Transverse colon (tissue), 4 donors: ENCODE results near the gene SPARC. TPM values are rescaled to one million over a fixed set of nuclear protein-coding genes. Genes with fewer than 3 reads are reported as not detected.

Experiments
- DNase-seq: peaks from one replicate; pipeline ENCODE4 v3.0.0-alpha.2; 2019
- H3K27ac ChIP-seq, 4 donors: fragments of 200-600 bp; sonication (generic); 2 replicates each; pipeline ENCODE4 v1.5.1; 2016 to 2018; ENCODE audit warnings: inconsistent platforms in 4 of 4
- H3K27me3 ChIP-seq: fragments of 200-600 bp; sonication (generic); 2 replicates; pipeline ENCODE4 v1.5.1; 2017; ENCODE audit warnings: inconsistent platforms
- H3K36me3 ChIP-seq, 4 donors: fragments of 200-600 bp; sonication (generic); 2 replicates each; pipeline ENCODE4 v1.5.1; 2017 to 2019; ENCODE audit warnings: inconsistent platforms in 4 of 4
- H3K4me1 ChIP-seq, 4 donors: fragments of 200-600 bp; sonication (generic); 2 replicates each; pipeline ENCODE4 v1.5.1; 2017 to 2020; ENCODE audit warnings: inconsistent platforms in 4 of 4
- H3K4me3 ChIP-seq, 4 donors: fragments of 200-600 bp; sonication (generic); 1 replicate in 1 of 4; 2 replicates in 3 of 4; pipeline versions ENCODE4 v1.5.1 to v1.6.1; 2017 to 2019; ENCODE audit warnings: inconsistent platforms in 4 of 4
- H3K9me3 ChIP-seq, 2 donors: fragments of 200-600 bp; sonication (generic); 2 replicates each; pipeline ENCODE4 v1.5.1; 2017 to 2019; ENCODE audit warnings: inconsistent platforms in 2 of 2
- EP300 ChIP-seq: sonication (generic); formaldehyde crosslinking; IDR thresholded peaks from one replicate; pipeline ENCODE4 v1.6.1; 2017; ENCODE audit warnings: antibody characterized with exemption, low read depth
- POLR2A ChIP-seq: fragments of 450-650 bp; IDR thresholded peaks from one replicate; pipeline ENCODE4 v1.6.1; 2016; ENCODE audit warnings: antibody characterized with exemption, mild to moderate bottlenecking, moderate library complexity
- POLR2AphosphoS5 ChIP-seq, 3 donors: sonication (generic); formaldehyde crosslinking; IDR thresholded peaks; one replicate each; pipeline ENCODE4 v1.6.1; 2016; ENCODE audit warnings: antibody characterized with exemption in 3 of 3
- WGBS, 2 donors: methylation state at CpG; one replicate each; pipeline ENCODE4 v1.1.5; 2018; ENCODE audit warnings: low coverage in 1 of 2; 5-methylcytosine and 5-hydroxymethylcytosine counted together
- in situ Hi-C, 4 donors: fragments of 200-750 bp; cut with MboI; loops; one replicate each; pipeline versions ENCODE4 v1.15.0 to v1.15.1; 2017; ENCODE audit warnings: low sequenced_read_pairs in 3 of 4, low pct_ligation_motif_present in 1 of 4, low pct_unique_long_range_greater_than_20kb in 1 of 4
- intact Hi-C: fragments of 100-400 bp; cut with DNase I; formaldehyde crosslinking; loops from one replicate; pipeline ENCODE4 v1.15.1; 2023; ENCODE audit warnings: low total_unique reads
- total RNA-seq, 4 donors: library from RNA; depleted of rRNA; stranded (reverse); fragments of >200 nt; gene quantifications; one replicate each; pipeline ENCODE4 v1.1.0, GENCODE V29; 2016
- TF ChIP-seq, protein P1 (sequence below), 5 experiments: fragments of 200-600 bp in 3 of 5; fragments of 450-650 bp in 2 of 5; sonication (generic) in 3 of 5; IDR thresholded peaks; 1 replicate in 2 of 5; 2 replicates in 3 of 5; pipeline ENCODE4 v1.5.1; 2016 to 2017; ENCODE audit warnings: antibody characterized with exemption in 5 of 5, inconsistent platforms in 3 of 5, mild to moderate bottlenecking in 2 of 5, moderate library complexity in 1 of 5

SPARC gene
- total RNA-seq, 4 donors from 2014 or later = 47.9 to 267 (median 85.1) TPM

DNA sequence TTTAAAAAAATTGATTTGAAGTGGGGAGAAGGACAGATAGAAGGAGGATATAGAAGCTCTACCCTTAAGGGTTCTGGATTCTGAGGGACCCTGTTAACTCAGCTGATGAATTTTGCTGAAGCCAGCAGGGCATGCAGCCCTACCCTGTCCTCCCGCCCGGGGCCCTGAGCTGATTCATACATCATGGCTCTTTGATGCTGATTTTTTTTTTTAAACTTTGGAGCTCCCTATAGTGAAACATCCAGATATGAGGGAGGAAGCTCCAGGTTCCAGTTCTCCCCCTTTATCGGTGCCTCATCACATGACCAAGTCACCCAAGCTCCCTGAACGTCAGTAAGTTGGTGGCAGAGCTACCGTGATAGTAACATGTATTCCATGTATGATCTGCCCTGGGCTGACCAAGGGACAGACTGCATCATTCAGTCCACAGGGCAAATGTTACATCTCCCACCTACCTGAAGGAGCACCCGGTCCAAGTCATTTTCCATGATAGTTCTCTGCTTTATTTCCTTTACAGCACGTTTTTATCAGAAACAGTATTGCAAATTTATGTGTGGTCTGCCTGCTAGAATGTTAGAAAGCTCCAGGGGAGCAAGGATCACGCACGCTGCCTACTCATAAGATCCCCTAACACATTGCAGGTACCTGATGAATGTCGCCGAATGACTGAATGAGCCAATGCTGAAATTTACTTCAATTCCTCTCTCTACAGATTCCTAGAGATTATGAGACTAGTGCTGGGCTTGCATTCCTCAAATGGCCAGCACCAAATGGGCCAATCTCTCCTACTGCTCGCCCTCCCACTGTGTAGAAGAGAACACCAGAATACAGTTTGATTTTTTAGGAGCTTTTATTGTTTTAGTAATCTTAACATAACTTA is 25.9 kb downstream of the SPARC start:
- Histone ChIP-seq H3K27me3 (no peaks in the 10 kb centered on the region), H3K4me1 (peaks cover 6 to 29% (median 14%) of the 10 kb centered on the region in 4 donors), H3K4me3 (no peak overlapping the region), H3K9me3 (no peaks in the 10 kb centered on the region), H3K36me3 (no peaks in the 10 kb centered on the region), H3K27ac (peak overlapping the region in 2 of 4 donors; percentile 13 to 25)
- TF ChIP-seq POLR2A (no peak), POLR2AphosphoS5 (IDR thresholded peaks at IDR 0.05) (no peak), EP300 (no peak)
- TF ChIP-seq, protein P1, sequence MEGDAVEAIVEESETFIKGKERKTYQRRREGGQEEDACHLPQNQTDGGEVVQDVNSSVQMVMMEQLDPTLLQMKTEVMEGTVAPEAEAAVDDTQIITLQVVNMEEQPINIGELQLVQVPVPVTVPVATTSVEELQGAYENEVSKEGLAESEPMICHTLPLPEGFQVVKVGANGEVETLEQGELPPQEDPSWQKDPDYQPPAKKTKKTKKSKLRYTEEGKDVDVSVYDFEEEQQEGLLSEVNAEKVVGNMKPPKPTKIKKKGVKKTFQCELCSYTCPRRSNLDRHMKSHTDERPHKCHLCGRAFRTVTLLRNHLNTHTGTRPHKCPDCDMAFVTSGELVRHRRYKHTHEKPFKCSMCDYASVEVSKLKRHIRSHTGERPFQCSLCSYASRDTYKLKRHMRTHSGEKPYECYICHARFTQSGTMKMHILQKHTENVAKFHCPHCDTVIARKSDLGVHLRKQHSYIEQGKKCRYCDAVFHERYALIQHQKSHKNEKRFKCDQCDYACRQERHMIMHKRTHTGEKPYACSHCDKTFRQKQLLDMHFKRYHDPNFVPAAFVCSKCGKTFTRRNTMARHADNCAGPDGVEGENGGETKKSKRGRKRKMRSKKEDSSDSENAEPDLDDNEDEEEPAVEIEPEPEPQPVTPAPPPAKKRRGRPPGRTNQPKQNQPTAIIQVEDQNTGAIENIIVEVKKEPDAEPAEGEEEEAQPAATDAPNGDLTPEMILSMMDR (IDR thresholded peaks at IDR 0.05) = no peak
- WGBS, 2 donors = 72% methylated on average over 10 to 12 of the region's 12 CpGs
- intact Hi-C loops = no loop called here
- DNase-seq = no peak
- in situ Hi-C loops = loop anchor here in 2 of 4 donors (5.0 to 10.0 kb wide), 2 partner anchors 81 to 84 kb away; no protein-coding TSS in a partner anchor

DNA sequence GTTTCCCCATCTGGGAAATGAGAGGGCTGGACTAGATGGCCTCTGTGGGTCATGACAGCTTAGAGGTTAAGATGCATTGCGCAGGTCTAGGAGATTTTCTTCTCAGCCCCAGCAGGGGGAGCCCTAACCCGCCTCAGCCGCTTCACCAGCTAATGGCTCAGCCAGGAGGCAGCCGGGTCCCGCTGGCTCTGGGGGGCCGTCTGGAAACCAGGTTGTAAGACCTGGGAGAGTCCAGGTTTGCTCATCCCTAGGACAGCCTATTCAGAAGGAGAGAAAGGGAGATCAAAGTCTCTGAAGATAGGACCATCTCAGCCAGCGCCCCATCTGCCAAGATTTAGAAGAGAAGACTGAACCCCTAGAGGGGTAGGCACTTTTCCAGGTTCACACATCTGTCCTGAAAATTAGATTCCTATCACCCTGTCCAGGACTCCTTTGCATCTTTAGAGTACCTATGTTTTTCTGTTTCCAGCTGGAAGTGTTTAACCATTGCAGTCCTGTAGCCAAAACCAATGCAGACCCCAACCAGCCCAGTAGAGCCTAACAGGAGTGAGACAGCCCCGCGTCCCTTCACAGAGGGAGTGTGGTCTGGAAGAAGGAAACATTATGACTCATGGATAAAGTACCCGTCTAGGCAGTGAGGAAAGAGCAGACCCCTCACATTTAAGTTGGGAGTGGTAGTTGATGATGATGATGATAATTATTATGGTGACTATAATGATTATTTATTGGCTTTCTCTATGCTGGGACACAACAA is 27.5 kb downstream of the SPARC start:
- H3K27ac ChIP-seq = peak overlapping the region in 1 of 4 donors; percentile 14
- TF ChIP-seq EP300 (no peak), POLR2AphosphoS5 (IDR thresholded peaks at IDR 0.05) (no peak), POLR2A (no peak)
- TF ChIP-seq, protein P1 (IDR thresholded peaks at IDR 0.05) = peak; percentile 81 to 90 (median 87)
- H3K36me3 ChIP-seq = no peaks in the 10 kb centered on the region
- no peaks in the 10 kb centered on the region for H3K9me3 ChIP-seq
- H3K27me3 ChIP-seq = no peaks in the 10 kb centered on the region
- no peak overlapping the region for H3K4me3 ChIP-seq
- WGBS, 2 donors = 26% methylated on average over 10 of the region's 10 CpGs; no CpG with 5 or more reads in 1 of the 2 donors
- H3K4me1 ChIP-seq = peaks cover 0 to 12% (median 5%) of the 10 kb centered on the region in 4 donors
- in situ Hi-C loops (loop anchor here in 3 of 4 donors (5.0 to 10.0 kb wide), 3 partner anchors 78 to 214 kb away; partner anchors contain the start of gene SLC36A1 (in 2 of the 3)), intact Hi-C loops (loop anchor here (2.0 kb wide), 1 partner anchor 82 kb away; no protein-coding TSS in a partner anchor)
- DNase-seq = peak; percentile 85

DNA sequence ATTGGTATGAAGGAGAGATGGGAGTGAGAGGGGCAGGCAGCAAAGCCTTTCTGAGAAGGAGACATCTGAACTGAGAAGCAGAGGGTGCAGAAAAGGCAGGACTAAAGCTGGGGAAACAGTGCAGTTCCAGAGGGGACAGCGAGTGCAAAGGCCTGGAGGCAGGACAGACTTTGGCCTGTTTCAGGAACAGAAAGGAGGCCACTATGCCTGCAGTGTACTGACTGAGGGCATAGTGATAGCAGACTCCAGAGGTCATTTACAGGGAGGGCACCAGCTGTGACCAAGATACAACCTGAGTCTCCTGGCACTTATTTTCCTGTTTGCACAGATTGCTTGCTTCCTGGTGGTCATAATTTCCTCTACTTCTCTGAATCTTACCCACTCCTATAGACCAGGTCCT is 29.6 kb downstream of the SPARC start:
- TF ChIP-seq POLR2A = no peak
- TF ChIP-seq POLR2AphosphoS5 (IDR thresholded peaks at IDR 0.05) = no peak
- no peak for TF ChIP-seq EP300
- Histone ChIP-seq H3K27me3 (no peaks in the 10 kb centered on the region), H3K36me3 (no peaks in the 10 kb centered on the region), H3K4me3 (no peak overlapping the region), H3K27ac (no peak overlapping the region), H3K9me3 (no peaks in the 10 kb centered on the region), H3K4me1 (peaks cover 0 to 3% (median 0%) of the 10 kb centered on the region in 4 donors)
- 75 to 90% methylated on average over 1 of the region's 1 CpG for WGBS, 2 donors
- DNase-seq = no peak
- intact Hi-C loops (no loop called here), in situ Hi-C loops (loop anchor here in 3 of 4 donors (5.0 to 10.0 kb wide), 3 partner anchors 80 to 212 kb away; partner anchors contain the start of gene SLC36A1 (in 2 of the 3))

DNA sequence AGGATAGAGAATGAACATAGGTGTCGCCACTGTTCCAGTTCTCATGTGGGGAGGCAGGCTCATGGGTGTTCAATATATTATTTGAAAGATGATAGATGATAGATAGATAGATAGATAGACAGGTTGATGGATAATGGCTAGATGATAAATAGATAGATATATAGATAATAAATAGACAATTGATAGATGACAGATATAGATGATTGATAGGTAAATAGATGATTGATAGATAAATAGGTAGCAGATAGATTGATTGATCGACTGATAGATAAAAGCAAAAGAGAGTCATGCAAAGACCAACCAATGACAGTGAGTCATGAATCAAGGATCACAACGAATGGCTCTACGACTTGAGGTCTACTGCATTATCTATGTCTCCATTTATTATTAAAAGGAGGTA is 30.4 kb downstream of the SPARC start:
- in situ Hi-C loops (loop anchor here in 3 of 4 donors (5.0 to 10.0 kb wide), 3 partner anchors 81 to 212 kb away; partner anchors contain the start of gene SLC36A1 (in 2 of the 3)), intact Hi-C loops (no loop called here)
- Histone ChIP-seq H3K27me3 (no peaks in the 10 kb centered on the region), H3K4me1 (peaks cover 0 to 3% (median 0%) of the 10 kb centered on the region in 4 donors), H3K9me3 (no peaks in the 10 kb centered on the region), H3K27ac (no peak overlapping the region), H3K4me3 (no peak overlapping the region), H3K36me3 (no peaks in the 10 kb centered on the region)
- no peak for TF ChIP-seq EP300
- TF ChIP-seq, protein P1 (IDR thresholded peaks at IDR 0.05) = no peak
- no peak for TF ChIP-seq POLR2AphosphoS5 (IDR thresholded peaks at IDR 0.05)
- no peak for TF ChIP-seq POLR2A
- 85 to 92% methylated on average over 4 of the region's 4 CpGs for WGBS, 2 donors
- DNase-seq = no peak
